ENCODE results near the gene EHD1.

EHD1 gene

GRCh38 chr11:64888729-64889511 is 10.5 kb upstream of the EHD1 start:
- DNase-seq = no peak

GRCh38 chr11:64888406-64888728 is 9.9 kb upstream of the EHD1 start:
- DNase-seq = no peak

- DNase-seq = peak; percentile 85
Measured at GRCh38 chr11:64887757-64888405, 9.5 kb upstream of the EHD1 start.

GRCh38 chr11:64887234-64887756 is 8.9 kb upstream of the EHD1 start:
- no peak for DNase-seq

- no peak for DNase-seq
Measured at GRCh38 chr11:64885367-64886286, 7.2 kb upstream of the EHD1 start.

- DNase-seq = no peak
Measured at GRCh38 chr11:64884019-64884418, 5.6 kb upstream of the EHD1 start.

GRCh38 chr11:64883575-64883974 is 5.2 kb upstream of the EHD1 start:
- no peak for DNase-seq

- DNase-seq = no peak
Measured at GRCh38 chr11:64882243-64882642, 3.8 kb upstream of the EHD1 start.

GRCh38 chr11:64881476-64881875 is 3.1 kb upstream of the EHD1 start:
- no peak for DNase-seq

- DNase-seq = no peak
Measured at GRCh38 chr11:64880240-64881001, 2.0 kb upstream of the EHD1 start.

- DNase-seq = no peak
Measured at GRCh38 chr11:64879244-64879900, 951 bp upstream of the EHD1 start.

- no peak for DNase-seq
Measured at GRCh38 chr11:64878223-64878493, 263 bp downstream of the EHD1 start.

- no peak for DNase-seq
Measured at GRCh38 chr11:64877390-64878222, 815 bp downstream of the EHD1 start.

- DNase-seq = no peak
Measured at GRCh38 chr11:64876835-64877341, 1.5 kb downstream of the EHD1 start.

- DNase-seq = no peak
Measured at GRCh38 chr11:64876229-64876750, 2.1 kb downstream of the EHD1 start.

GRCh38 chr11:64875369-64876228 is 2.8 kb downstream of the EHD1 start:
- no peak for DNase-seq

GRCh38 chr11:64874308-64875240 is 3.8 kb downstream of the EHD1 start:
- no peak for DNase-seq

- DNase-seq = no peak
Measured at GRCh38 chr11:64872790-64873488, 5.5 kb downstream of the EHD1 start.

Measured in femur (tissue), 1 donor.